C4-2B (cell line): ENCODE results near the gene USP32.

Source experiments
- CTCF ChIP-seq: fragments of 450-650 bp; conservative IDR thresholded peaks from 2 replicates; pipeline ENCODE4 v1.5.1; 2017; ENCODE audit warnings: mild to moderate bottlenecking
- ZFX ChIP-seq: fragments of 450-650 bp; IDR thresholded peaks from 2 replicates; pipeline ENCODE4 v1.6.1; 2017

GRCh38 chr17:60330731-60331130 is 61.2 kb downstream of the USP32 start:
- TF ChIP-seq CTCF (no peak), ZFX (no peak)
